Ishikawa (cell line): ENCODE results near the gene SLC25A42.

Source experiments
- CEBPB ChIP-seq: IDR thresholded peaks from 2 replicates; pipeline ENCODE4 v1.6.1; 2012
- CREB1 ChIP-seq: IDR thresholded peaks from 2 replicates; pipeline ENCODE4 v1.6.1; 2012; ENCODE audit warnings: low read depth
- EGR1 ChIP-seq: IDR thresholded peaks from 2 replicates; pipeline ENCODE4 v1.6.1; 2012
- EP300 ChIP-seq: IDR thresholded peaks from 2 replicates; pipeline ENCODE4 v1.6.1; 2012; ENCODE audit warnings: borderline replicate concordance
- FOXM1 ChIP-seq: IDR thresholded peaks from 2 replicates; pipeline ENCODE4 v1.6.1; 2012; ENCODE audit warnings: low read depth, borderline replicate concordance
- NFIC ChIP-seq: IDR thresholded peaks from 2 replicates; pipeline ENCODE4 v1.6.1; 2012
- RAD21 ChIP-seq: IDR thresholded peaks from 2 replicates; pipeline ENCODE4 v1.6.1; 2012; ENCODE audit warnings: low read depth
- TAF1 ChIP-seq: IDR thresholded peaks from 2 replicates; pipeline ENCODE4 v1.6.1; 2012; ENCODE audit warnings: low read depth, mild to moderate bottlenecking
- TCF12 ChIP-seq: IDR thresholded peaks from 2 replicates; pipeline ENCODE4 v1.6.1; 2012; ENCODE audit warnings: low read depth
- TEAD4 ChIP-seq: IDR thresholded peaks from 2 replicates; pipeline ENCODE4 v1.6.1; 2012
- YY1 ChIP-seq: IDR thresholded peaks from 2 replicates; pipeline ENCODE4 v1.6.1; 2012; ENCODE audit warnings: low read depth
- ZBTB7A ChIP-seq: IDR thresholded peaks from 2 replicates; pipeline ENCODE4 v1.6.1; 2012; ENCODE audit warnings: low read depth
- TF ChIP-seq, protein P1 (sequence below): IDR thresholded peaks from 2 replicates; pipeline ENCODE4 v1.6.1; 2012
- TF ChIP-seq, protein P2 (sequence below): IDR thresholded peaks from 2 replicates; pipeline ENCODE4 v1.6.1; 2012
- TF ChIP-seq, protein P3 (sequence below): IDR thresholded peaks from 2 replicates; pipeline ENCODE4 v1.6.1; 2012; ENCODE audit warnings: low read depth, mild to moderate bottlenecking

SLC25A42 gene

DNA sequence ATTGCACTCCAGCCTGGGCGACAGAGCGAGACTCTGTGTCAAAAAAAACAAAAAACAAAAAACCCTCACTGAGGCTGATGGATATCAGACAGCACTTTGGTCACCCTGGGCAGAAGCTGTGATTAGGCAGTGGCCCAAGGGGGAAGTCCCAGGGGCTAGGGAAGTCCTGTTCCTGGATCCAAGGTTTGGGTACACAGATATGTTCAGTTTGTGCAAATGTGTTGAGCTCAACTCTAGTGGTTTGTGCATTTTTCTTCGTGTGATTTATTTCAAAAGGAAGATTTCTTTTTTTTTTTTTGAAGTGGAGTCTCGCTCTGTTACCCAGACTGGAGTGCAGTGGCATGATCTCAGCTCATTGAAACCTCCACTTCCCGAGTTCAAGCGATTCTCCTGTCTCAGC, 94.0 kb downstream of the SLC25A42 start:
- no peak for TF ChIP-seq NFIC
- TF ChIP-seq TEAD4 = no peak
- TF ChIP-seq CEBPB = no peak
- TF ChIP-seq EP300 = no peak
- TF ChIP-seq TCF12 = no peak
- TF ChIP-seq, protein P1, sequence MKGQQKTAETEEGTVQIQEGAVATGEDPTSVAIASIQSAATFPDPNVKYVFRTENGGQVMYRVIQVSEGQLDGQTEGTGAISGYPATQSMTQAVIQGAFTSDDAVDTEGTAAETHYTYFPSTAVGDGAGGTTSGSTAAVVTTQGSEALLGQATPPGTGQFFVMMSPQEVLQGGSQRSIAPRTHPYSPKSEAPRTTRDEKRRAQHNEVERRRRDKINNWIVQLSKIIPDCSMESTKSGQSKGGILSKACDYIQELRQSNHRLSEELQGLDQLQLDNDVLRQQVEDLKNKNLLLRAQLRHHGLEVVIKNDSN = no peak
- TF ChIP-seq CREB1 = no peak
- TF ChIP-seq RAD21 = no peak
- no peak for TF ChIP-seq TAF1
- TF ChIP-seq YY1 = no peak
- no peak for TF ChIP-seq ZBTB7A
- no peak for TF ChIP-seq FOXM1
- no peak for TF ChIP-seq EGR1
- TF ChIP-seq, protein P2, sequence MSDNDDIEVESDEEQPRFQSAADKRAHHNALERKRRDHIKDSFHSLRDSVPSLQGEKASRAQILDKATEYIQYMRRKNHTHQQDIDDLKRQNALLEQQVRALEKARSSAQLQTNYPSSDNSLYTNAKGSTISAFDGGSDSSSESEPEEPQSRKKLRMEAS = no peak

DNA sequence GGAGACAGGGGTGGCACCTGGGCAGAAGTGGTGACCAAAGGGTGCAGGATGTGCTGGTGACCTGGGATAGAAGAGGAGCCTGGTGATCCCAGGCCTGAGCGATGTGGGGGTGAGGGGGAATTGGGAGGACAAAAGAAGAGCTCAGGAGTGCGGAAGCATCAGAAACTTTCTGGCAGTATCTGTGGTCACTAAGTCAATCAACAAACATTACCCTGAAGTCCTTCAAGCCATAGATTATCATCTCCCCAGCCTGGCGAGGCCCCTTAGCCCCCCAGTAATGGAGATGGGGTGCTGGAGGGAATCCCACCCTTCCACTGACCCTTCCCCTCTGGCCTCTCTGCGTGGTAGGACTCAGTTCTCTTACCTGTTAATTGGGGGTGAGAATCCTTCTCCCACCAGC, 95.7 kb downstream of the SLC25A42 start:
- TF ChIP-seq EP300 = no peak
- no peak for TF ChIP-seq ZBTB7A
- no peak for TF ChIP-seq NFIC
- TF ChIP-seq CREB1 = no peak
- TF ChIP-seq FOXM1 = no peak
- TF ChIP-seq, protein P1 = no peak
- no peak for TF ChIP-seq YY1
- TF ChIP-seq, protein P2 = no peak

DNA sequence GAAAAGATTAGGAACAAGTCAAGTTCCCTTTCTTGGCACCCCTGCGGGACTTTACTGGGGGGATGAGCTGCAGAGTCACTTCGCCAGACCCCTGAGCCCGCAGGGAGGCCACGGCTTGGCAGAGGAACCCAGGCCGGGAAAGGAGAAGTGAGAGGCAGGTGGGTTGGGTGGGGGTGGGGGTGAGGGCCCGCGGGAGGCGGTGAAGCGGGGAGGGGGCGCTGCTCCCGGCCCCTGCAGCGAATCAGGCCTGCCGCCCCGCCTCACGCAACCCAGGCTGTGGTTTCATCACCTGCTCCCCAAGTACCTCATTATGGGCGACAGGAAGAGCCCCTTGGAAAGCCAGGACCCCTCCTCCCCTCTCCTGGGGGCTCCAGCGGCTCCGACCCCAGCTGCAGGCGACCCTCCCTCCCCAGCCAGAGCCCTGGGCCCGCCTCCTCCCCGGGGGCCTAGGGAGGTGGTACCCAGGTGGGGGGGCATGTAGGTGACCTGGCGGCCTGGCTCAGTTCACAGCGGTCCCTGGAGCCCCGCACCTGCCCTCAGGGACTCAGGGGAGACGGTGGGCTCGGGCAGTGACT, 96.8 kb downstream of the SLC25A42 start:
- TF ChIP-seq, protein P1 = no peak
- TF ChIP-seq CEBPB (no peak), ZBTB7A (no peak), TCF12 (no peak), CREB1 (no peak), TEAD4 (no peak), TAF1 (no peak), RAD21 (no peak), FOXM1 (no peak), EP300 (no peak), EGR1 (no peak), NFIC (no peak)
- TF ChIP-seq, protein P2 = no peak
- TF ChIP-seq, protein P3, sequence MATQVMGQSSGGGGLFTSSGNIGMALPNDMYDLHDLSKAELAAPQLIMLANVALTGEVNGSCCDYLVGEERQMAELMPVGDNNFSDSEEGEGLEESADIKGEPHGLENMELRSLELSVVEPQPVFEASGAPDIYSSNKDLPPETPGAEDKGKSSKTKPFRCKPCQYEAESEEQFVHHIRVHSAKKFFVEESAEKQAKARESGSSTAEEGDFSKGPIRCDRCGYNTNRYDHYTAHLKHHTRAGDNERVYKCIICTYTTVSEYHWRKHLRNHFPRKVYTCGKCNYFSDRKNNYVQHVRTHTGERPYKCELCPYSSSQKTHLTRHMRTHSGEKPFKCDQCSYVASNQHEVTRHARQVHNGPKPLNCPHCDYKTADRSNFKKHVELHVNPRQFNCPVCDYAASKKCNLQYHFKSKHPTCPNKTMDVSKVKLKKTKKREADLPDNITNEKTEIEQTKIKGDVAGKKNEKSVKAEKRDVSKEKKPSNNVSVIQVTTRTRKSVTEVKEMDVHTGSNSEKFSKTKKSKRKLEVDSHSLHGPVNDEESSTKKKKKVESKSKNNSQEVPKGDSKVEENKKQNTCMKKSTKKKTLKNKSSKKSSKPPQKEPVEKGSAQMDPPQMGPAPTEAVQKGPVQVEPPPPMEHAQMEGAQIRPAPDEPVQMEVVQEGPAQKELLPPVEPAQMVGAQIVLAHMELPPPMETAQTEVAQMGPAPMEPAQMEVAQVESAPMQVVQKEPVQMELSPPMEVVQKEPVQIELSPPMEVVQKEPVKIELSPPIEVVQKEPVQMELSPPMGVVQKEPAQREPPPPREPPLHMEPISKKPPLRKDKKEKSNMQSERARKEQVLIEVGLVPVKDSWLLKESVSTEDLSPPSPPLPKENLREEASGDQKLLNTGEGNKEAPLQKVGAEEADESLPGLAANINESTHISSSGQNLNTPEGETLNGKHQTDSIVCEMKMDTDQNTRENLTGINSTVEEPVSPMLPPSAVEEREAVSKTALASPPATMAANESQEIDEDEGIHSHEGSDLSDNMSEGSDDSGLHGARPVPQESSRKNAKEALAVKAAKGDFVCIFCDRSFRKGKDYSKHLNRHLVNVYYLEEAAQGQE = no peak

DNA sequence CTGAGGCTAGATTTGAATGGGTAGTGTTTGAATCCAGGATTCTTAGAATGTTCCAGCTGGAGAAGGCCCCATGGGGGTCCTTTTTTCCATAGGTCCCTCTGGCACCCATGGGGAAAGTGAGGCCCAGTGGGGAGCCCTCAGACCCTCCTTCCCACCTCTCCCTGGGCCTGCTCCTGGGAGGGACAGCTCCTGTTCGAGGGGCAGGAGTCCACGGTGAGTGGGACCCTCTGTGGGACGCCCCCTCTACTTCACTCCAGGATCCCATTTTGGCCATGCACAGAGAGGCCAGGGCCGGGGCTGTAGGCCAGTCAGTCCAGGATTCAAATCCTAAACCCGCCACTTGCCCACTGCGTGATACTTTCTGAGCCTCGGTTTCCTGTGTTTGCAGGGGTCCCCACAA, 98.7 kb downstream of the SLC25A42 start:
- TF ChIP-seq FOXM1 (no peak), EGR1 (no peak), NFIC (no peak), EP300 (no peak), TAF1 (no peak), TEAD4 (no peak), YY1 (no peak)
- TF ChIP-seq, protein P3 = no peak
- TF ChIP-seq, protein P2 = no peak
